ENCODE results near the gene RPS6KA5.

RPS6KA5 gene

DNA sequence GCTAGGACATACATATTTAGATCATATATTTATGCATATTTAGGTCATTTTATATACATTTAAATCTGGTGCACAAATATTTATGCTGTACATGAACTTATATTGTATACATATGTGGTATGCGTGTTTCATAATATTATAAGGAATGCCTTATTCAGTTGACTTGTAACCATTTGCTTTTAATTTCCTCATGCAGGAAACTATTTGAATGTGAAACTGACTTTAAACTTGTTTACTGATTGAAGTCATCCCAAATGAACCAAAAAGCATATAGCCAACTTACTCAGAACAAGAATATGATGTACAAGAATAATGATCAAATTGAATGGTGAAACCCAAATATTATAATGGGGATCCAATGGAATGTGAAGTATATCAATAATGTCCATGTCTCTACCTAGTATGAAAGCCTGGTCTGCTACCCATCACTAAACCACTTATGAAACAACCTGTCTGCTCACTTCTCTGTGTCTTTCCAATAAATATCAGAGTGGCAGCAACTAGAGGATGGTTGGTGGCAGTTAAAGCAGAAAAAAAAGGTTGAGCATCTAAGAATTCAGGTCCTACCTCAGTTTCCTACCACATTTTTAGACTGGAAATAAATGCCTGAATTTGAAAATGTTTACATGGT is 38.3 kb downstream of the RPS6KA5 start:
- no peak for DNase-seq

DNA sequence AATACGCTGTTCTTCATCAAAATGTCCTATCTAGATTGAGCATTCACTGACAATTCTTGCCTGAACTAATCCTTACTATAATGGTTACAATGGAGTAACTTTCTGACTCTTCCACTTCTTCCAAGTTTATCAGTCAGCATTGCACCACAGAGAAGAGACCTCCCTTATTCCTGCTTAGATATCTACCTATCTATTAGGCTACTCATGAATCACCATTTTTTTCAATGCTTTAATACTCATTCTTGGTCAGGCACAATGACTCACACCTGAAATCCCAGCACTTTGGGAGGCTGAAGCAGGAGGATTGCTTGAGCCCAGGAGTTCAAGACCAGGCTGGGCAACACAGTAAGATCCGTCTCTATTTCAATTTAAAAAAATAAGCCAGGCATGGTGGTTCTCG is 39.3 kb downstream of the RPS6KA5 start:
- DNase-seq: no peak

DNA sequence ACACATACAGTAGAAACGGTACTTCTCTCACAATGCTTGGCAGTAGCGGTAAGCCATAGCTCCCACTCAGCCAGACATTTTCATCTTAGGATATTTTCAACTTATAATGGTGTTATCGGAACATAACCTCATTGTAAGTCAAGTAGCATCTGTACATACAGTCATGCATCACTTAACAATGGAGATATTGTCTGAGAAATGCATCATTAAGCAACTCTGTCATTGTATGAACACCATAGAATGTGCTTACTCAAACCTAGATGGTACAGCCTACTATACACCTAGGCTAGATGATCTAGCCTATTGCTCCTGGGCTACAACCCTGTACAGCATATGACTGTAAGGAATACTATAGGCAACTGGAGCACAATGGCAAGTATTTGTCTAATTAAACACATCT is 40.8 kb downstream of the RPS6KA5 start:
- DNase-seq: no peak

DNA sequence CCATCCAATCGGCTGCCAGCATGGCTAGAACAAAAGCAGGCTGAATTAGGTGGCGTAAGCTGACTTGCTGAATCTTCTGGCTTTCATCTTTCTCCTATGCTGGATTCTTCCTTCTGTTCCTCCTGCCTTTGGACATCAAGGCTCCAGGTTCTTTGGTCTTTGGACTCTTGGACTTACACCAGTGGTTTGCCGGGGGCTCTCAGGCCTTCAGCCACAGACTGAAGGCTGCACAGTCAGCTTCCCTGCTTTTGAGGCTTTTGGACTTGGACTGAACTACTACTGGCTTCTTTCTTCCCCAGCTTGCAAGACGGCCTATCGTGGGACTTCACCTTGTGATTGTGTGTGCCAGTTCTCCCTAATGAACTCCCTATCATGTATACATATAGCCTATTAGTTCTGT is 42.0 kb downstream of the RPS6KA5 start:
- no peak for DNase-seq

DNA sequence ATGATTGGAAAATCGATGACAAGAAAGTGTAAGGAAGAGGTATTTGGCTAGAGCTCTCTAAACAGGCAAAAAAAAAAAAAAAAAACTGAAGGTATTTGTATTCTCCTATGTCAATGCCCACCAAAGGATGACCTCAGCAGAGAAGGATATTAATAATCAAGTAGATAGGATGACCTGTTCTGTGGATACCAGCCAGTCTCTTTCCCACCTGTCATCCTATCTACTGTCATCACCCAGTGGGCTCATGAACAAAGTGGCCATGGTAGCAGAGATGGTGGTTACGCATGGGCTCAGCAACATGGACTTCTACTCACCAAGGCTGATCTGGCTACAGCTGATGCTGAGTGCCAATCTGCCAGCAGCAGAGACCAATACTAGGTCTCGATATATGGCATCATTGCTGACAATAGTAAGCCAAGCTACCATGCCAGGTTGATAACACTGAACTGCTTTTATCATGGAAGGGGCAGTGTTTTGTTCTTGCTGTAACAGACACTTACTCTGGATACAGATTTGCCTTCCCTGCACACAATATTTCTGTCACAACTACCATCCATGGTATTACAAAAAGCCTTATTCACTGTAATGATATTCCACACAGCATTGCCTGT is 43.5 kb downstream of the RPS6KA5 start:
- DNase-seq: no peak

DNA sequence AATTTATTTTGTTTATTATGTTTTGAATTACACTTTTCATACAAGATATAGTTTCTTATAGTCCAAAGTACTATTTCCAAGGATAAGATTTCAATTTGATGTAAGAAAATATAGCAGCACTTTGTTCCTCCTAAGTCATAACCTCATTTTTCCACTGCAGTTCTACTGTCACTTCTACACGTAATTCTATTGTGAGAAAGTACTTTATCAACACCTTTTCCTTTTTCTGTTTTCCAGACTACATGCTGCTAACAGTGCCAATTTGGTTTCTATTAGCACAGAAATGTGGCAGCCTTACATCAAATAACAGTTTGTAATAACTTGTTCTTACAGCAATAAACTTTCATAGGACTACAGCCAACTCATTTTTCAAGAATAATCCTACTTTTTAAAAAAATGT is 45.0 kb downstream of the RPS6KA5 start:
- DNase-seq: no peak

DNA sequence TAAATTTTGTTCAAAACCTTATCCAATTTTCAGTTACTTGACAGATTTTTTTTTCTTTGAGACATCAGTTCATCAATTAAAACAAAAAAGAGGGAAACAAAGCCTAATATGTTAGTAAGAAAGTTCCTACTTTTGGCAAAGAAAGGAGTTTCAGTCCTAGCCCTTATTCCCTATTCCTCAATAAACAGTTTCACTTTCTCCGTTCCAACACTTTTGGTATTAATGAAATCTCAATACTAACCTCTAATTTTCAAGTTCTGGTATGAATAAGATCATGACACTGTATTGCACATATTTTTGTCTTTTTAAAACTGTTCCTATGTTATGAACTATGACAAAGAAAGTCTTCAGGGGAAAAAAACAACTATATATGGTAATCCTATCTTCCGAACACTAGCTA is 48.4 kb downstream of the RPS6KA5 start:
- no peak for DNase-seq

DNA sequence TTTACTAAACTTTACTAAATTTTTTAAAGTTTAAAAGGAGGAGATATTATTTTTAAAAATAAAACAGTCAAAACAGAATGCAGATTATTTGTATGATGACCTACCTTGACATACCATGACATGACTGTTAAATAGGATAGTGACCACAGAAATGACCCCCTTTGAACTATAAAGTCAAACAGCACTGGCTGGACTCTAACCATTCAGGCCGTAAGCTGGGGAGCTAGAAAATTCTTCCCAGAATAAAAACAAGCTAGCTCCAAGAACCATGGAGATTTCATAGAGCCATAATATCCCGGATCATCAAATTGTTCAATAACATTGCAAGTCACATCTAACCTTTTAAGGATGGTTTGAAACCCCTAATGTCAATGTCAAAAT is 50.3 kb downstream of the RPS6KA5 start:
- DNase-seq: no peak

DNA sequence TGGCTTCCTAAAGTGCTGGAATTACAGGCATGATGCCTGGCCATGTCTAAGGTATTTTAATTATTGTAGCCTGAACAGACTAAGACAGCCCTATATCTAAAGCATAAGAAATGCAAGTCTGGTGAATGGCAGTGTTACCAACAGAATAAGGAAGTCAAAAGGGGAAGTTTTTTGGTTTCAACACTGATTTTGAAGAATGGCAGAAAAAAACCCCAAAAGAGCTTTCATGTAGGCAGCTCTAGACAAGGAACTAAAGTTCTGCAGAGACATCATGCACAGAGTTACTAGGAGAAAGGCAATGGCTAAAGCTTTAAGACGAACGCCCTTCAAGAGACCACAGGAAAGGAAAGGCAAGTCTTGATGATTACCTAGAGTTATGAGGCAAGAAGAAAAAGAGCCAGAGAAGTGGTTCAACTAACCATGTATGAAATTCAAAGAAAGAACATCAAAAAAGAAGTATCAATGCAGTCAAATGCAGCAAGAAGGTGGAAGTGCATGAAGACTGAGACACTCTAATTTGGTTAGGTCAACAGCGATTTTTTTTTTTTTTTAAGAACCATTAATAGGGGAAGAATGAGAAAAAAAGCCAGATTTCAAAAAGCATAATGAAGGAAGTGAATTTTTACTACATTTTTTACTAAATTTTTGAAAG is 50.8 kb downstream of the RPS6KA5 start:
- no peak for DNase-seq

DNA sequence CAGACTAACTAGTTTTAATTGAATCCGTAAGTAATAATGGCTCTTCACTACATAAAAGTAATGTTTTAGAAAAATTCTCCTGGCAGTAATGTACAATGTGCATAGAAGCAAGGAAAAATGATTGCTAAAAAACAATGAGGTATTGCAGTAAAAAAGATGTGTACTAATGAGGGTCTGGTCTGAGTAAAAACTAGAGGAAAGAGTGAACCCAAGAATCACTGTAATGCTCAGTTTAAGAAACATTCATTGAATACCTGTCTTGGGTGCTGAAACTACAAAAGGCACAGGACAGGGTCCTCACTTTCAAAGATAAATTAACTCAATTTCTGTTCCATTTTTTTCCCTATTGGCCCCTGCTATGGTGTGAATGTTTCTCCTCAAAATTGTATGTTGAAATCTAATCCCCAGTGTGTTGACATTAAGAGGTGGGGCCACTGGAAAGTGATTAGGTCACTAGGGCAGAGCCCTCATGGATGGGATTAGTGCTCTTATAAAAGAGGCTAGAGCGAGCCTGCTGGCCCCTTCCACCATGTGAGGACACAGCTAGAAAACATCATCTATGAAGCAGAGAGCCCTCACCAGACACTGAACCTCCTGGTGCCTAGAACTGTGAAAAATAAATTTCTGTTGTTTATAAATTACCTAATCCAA is 51.6 kb downstream of the RPS6KA5 start:
- DNase-seq: no peak

DNA sequence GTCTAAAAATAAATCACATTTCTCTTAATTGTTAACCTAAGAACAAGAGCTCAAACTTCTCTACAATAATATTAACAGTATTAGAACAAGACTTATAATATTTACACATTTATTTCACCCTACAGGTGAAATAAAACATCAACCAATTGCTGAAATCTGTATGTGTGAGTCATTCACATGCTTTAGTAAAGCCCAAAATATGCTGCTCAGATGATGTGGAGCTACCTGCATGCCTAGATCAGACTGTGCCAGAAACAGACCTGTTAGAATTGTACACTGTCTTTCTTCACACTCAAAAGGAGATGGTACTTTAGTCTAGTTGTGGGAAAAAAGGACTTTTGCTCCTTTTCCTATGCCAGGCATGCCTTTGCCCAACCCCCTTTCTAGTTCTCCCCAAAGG is 54.7 kb downstream of the RPS6KA5 start:
- DNase-seq: no peak

DNA sequence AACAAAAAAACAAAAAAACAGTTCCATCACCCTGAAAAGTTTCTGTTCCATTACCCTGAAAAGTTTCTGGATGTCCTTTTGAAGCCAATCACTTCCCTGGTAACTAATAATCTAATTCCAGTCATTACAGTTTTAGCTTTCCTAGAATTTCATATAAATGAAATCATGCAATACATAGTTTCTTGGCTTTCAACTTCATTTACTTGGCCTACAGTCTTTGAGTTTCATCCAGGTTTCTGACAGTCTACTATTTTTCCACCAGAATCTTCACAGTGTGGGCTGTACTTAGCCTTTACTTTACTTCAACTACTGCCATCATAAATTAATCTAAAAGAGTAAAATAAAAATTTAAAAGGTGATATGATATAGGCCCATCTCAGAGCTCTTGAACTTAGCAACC is 55.5 kb downstream of the RPS6KA5 start:
- no peak for DNase-seq

DNA sequence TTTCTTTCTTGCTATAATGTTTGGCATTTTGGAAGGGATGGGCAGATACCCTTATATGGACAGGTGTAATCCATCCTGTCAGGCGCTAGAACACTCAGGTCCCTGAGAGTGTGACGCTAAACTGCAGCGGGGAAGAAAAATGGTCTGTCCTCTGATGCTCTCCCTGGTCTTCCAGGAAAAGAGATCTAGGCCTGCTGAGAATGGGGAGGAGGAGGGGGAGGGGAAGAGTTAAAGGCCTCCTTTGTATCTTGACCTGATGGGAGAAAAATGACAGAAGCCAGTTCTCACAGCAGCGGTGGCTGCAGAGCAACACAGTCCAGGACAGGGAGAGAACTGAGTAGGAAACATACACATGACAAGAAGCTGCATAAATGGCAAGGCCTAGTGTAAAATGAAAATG is 61.1 kb downstream of the RPS6KA5 start:
- no peak for DNase-seq

DNA sequence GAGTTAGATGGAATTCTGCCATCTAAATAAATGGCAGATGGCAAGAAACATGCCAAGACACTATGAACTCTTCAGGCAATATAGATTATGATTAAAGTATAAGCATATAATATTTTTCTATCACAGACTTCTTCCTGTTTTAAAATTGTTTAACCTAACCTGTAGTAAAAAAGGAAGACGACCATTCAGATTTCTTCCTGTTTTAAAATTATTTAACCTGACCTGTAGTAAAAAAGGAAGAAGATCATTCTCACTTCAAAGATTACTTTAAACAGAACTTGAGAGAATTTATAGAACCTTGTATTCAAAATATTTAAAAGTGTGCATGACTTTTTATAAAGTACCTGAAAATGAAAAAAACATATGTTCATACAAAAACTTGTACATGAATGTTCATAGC is 63.5 kb downstream of the RPS6KA5 start:
- no peak for DNase-seq

DNA sequence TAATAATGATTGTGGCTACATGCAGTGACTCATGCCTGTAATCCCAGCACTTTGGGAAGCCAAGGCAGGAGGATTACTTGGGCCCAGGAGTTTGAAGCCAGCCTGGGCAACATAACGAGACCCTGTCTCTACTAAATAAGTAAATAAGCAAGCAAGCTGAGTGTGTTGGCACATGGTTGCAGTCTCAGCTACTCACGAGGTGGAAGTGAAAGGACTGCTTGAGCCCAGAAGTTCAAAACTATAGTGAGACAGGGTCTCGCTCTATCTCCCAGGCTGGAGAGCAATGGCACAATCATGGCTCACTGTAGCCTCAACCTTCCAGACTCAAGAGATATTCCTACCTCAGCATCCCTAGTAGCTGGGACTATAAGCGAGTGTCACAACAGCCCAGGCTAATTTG is 64.7 kb downstream of the RPS6KA5 start:
- DNase-seq: no peak

DNA sequence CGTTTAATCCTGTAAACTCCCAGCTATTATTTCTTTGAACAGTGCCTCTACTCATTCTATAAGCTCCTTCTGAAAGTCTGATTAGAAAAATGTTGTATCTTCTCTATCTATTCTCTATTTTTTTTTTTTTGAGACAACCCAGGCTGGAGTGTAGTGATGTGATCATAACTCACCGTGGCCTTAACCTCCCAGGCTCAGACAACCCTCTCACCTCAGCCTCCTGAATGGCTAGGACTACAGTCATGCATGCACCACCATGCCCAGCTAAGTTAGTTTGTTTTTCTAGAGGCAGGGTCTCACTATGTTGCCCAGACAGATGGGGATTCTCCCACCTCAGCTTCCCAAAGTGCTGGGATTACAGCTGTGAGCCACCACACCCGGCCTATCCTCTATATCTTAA is 66.6 kb downstream of the RPS6KA5 start:
- DNase-seq: no peak

DNA sequence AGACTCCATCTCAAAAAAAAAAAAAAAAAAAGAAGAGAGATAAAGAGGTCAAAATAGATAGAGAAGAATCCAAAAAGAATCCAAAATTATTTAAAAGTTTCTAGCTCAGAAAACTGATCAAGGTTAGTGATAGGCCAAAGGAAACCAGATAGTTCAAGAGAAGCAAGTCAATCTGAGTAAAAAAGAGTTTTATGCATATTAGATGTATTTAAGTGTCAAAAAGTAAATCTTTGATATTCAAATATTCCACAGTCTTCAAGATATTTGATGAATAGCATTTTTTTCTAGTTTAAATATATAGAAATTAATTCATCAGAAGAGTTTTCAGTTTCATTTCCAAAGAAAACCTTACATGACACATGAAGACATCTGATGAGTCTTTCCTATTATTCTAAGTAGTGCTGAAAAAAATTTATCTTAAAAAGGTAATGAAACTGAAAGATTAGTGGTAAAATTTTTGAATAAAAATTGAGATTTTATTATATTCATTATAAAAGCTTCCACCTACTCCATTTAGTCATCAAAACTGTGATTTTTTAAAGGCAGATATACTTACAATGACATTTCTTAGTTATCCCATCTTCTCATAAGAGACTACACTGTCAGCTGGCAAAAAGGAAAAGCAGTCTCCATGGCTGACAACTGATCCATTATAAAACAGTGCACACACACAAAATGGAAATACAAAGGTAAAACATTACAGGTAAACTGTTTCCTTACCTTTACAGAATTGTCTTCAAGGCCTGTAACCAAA is 68.6 kb downstream of the RPS6KA5 start:
- no peak for DNase-seq

DNA sequence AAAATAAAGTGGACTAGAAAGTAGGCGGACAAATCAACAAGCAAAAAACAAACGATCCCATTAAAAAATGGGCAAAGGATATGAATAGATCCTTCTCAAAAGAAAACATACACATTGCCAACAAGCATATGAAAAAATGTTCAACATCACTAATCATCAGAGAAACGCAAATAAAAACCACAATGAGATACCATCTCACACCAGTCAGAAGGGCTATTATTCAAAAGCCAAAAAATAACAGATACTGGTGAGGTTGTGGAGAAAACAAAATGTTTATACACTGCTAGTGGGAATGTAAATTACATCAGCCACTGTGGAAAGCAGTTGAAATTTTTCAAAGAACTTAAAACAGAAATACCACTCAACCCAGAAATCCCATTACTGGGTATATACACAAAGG is 70.3 kb downstream of the RPS6KA5 start:
- DNase-seq: no peak

DNA sequence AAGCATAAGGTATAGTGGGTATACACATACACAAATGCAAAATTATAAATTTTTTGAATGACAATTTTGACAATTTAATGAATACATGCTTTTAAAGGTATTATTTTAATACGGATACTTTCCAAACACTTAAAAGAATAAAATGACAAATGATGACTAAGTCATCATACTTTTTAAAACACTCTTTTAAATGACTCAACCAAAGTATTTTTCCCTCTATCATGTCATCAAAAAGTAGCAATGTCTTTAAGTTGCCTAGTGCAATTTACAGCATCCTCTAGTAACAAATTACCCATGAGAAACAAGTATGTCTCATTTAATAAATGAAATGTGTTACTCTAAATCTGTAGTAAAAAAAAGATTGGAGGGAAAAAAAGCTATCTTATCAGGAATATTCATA is 73.3 kb downstream of the RPS6KA5 start:
- DNase-seq: no peak

DNA sequence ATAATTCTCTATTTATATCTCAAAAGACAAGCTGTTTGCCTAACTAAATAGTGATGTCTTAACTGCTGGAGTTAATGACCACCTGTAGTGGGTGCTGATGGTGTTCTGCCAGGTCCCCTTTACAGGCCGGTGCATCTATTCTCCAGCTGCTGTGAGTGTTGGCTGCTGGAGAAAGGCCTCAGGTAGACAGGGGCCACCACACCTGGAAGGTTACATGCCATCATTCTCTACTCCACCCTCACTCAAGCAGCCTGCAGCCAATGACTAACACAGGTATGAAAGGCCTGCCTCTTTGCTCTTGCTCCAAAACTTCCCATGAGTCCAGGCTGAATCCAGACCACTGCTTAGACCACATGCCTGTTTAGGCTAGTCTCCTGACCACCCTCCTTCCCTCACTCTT is 73.9 kb downstream of the RPS6KA5 start:
- DNase-seq: no peak

DNA sequence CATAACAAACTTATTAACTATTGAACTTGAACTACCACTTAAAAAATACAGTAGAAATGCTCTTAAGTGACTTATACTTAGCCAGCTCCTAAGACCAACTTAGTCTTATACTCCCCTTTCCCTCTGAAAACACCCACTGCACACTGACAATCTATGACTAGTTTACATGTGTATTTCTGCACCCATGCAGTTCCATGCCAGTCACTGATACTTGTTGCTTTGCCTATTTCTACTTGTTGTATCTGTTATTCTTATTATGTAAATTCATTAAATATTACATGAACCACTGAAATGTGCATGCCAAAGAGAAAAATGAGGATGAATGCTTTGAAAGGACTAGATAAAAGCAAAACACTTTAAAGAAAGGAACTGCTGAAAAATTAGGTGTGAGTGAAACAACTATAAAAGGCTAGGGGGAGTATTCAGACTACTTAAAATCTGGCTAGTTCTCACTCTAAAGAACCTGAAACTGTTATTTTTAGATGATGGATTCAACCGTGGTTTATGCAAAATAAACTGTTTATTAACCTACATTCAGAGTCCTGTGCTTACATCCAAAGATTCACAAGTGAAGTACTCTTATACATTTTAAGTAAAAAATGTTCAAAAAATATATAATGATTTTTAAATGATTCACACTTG is 74.7 kb downstream of the RPS6KA5 start:
- no peak for DNase-seq

DNA sequence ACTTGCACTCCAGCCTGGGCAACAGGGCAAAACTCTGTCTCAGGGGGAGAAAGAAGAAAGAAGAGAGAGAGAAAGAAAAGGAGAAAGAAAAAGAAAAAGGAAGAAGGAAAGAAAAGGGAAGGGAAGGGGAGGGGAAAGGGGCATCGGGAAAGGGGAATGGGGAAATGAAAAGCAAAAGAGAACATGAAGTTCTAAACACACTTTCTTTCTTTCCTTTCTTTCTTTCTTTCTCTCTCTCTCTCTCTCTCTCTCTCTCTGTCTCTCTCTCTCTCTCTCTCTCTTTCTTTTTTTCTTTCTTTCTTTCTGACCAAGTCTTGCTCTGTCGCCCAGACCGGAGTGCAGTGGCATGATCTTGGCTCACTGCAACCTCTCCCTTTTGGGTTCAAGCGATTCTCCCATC is 76.9 kb downstream of the RPS6KA5 start:
- no peak for DNase-seq

DNA sequence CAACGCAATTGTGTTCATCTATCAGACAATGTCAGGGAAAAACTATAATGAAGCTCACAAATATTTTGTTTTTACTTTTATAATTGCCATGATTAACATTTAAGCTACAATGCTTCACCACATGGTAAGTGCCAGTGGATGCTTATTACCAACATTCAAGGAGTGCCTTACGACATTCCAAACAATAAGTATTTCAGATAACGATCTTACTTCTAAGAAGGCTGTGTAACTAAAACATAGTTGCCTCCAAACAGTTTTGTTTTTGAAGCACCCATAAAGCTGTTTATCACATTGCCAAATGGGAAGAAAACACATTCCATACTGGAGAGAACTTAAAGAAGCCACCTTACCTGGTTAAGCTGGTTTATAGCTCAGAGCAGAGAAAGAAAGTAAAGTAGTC is 78.8 kb downstream of the RPS6KA5 start:
- DNase-seq: no peak
